SK-N-SH (cell line): ENCODE data around the gene MATN1.

Source experiments
- CTCF ChIP-seq: fragments of 200-600 bp; sonication (generic); IDR thresholded peaks from 2 replicates; pipeline ENCODE4 v1.6.1; 2017; ENCODE audit warnings: antibody characterized with exemption, mild to moderate bottlenecking, moderate library complexity
- ELF1 ChIP-seq: IDR thresholded peaks from 2 replicates; pipeline ENCODE4 v1.4.0; 2012
- IRF3 ChIP-seq: fragments of 150-350 bp; IDR thresholded peaks from 2 replicates; pipeline ENCODE4 v1.6.1; 2016; ENCODE audit warnings: mild to moderate bottlenecking, low read depth, low read length
- JUND ChIP-seq: IDR thresholded peaks from 2 replicates; pipeline ENCODE4 v1.4.0; 2012
- MAX ChIP-seq: IDR thresholded peaks from 2 replicates; pipeline ENCODE4 v1.4.0; 2012; ENCODE audit warnings: low read depth
- POLR2AphosphoS5 ChIP-seq: IDR thresholded peaks from 2 replicates; pipeline ENCODE4 v1.6.1; 2012; ENCODE audit warnings: low read depth, low read length
- REST ChIP-seq: IDR thresholded peaks from 2 replicates; pipeline ENCODE4 v1.6.1; 2012; ENCODE audit warnings: mild to moderate bottlenecking, low read depth, low read length, moderate library complexity
- RXRA ChIP-seq: IDR thresholded peaks from 2 replicates; pipeline ENCODE4 v1.4.0; 2012; ENCODE audit warnings: low read depth, mild to moderate bottlenecking, borderline replicate concordance
- SMC3 ChIP-seq: IDR thresholded peaks from 2 replicates; pipeline ENCODE4 v1.6.1; 2012; ENCODE audit warnings: low read depth, low read length, improper control_type of control experiment
- TAF1 ChIP-seq: IDR thresholded peaks from 2 replicates; pipeline ENCODE4 v1.6.1; 2012; ENCODE audit warnings: low read depth, mild to moderate bottlenecking, low read length, moderate library complexity, borderline replicate concordance
- TEAD4 ChIP-seq: IDR thresholded peaks from 2 replicates; pipeline ENCODE4 v1.4.0; 2012; ENCODE audit warnings: mild to moderate bottlenecking, borderline replicate concordance; ENCODE audit not compliant: insufficient read depth

GRCh38 chr1:30714536-30715090, 8.8 kb downstream of the MATN1 start:
- no peak for TF ChIP-seq JUND
- no peak for TF ChIP-seq CTCF
- TF ChIP-seq MAX = no peak
- no peak for TF ChIP-seq ELF1
- TF ChIP-seq SMC3 = no peak
- TF ChIP-seq REST = no peak
- TF ChIP-seq RXRA = no peak
- no peak for TF ChIP-seq TAF1
- TF ChIP-seq TEAD4 = no peak
- TF ChIP-seq POLR2AphosphoS5 = no peak
- no peak for TF ChIP-seq IRF3
